Measurements from ENCODE around the gene SPG11.
"Not testable (repeated sequence)": the region's sequence is repeated elsewhere in the genome, so short reads cannot be mapped to it uniquely, and the experiment has no call there.

Gene SPG11

GRCh38 chr15:44676676-44677075 lies 13.2 kb upstream of the SPG11 start:
- DNase-seq: no peak

- DNase-seq: no peak
Observed at GRCh38 chr15:44675911-44676310, 12.4 kb upstream of the SPG11 start.

GRCh38 chr15:44673639-44674038 lies 10.2 kb upstream of the SPG11 start:
- no peak for DNase-seq

GRCh38 chr15:44670087-44670950 lies 6.9 kb upstream of the SPG11 start:
- DNase-seq: no peak

GRCh38 chr15:44668921-44669320 lies 5.5 kb upstream of the SPG11 start:
- DNase-seq: no peak

- DNase-seq: no peak
Observed at GRCh38 chr15:44667039-44667360, 3.5 kb upstream of the SPG11 start.

GRCh38 chr15:44666210-44667038 lies 3.0 kb upstream of the SPG11 start:
- no peak for DNase-seq

GRCh38 chr15:44662478-44663409 lies 718 bp downstream of the SPG11 start:
- peak in 33 of 58 donors; percentile 10 to 73 (median 50) for DNase-seq

- DNase-seq: no peak
Observed at GRCh38 chr15:44661576-44661975, 1.9 kb downstream of the SPG11 start.

GRCh38 chr15:44659056-44659455 lies 4.4 kb downstream of the SPG11 start:
- DNase-seq: no peak

- no peak for DNase-seq
Observed at GRCh38 chr15:44657378-44657777, 6.1 kb downstream of the SPG11 start.

GRCh38 chr15:44656913-44657312 lies 6.5 kb downstream of the SPG11 start:
- DNase-seq: no peak

GRCh38 chr15:44656298-44656697 lies 7.2 kb downstream of the SPG11 start:
- no peak for DNase-seq

- DNase-seq: no peak
Observed at GRCh38 chr15:44654858-44655257, 8.6 kb downstream of the SPG11 start.

- DNase-seq: no peak
Observed at GRCh38 chr15:44647637-44648036, 15.8 kb downstream of the SPG11 start.

- DNase-seq: no peak
Observed at GRCh38 chr15:44647036-44647435, 16.4 kb downstream of the SPG11 start.

- no peak for DNase-seq
Observed at GRCh38 chr15:44646460-44646859, 17.0 kb downstream of the SPG11 start.

- no peak for DNase-seq
Observed at GRCh38 chr15:44641651-44642050, 21.8 kb downstream of the SPG11 start.

GRCh38 chr15:44636976-44637375 lies 26.5 kb downstream of the SPG11 start:
- DNase-seq: no peak

- DNase-seq: no peak
Observed at GRCh38 chr15:44633603-44634002, 29.9 kb downstream of the SPG11 start.

GRCh38 chr15:44625286-44625685 lies 38.2 kb downstream of the SPG11 start:
- not testable (repeated sequence) for DNase-seq

GRCh38 chr15:44623178-44623577 lies 40.3 kb downstream of the SPG11 start:
- no peak for DNase-seq

Data from anterior cingulate cortex (tissue), 58 donors.